Osteoblast (primary cell): ENCODE measurements around the gene ENOX1. TPM values are rescaled to one million over a fixed set of nuclear protein-coding genes. Genes with fewer than 3 reads are reported as not detected.

ENCODE experiments used
- DNase-seq: peaks from one replicate; pipeline ENCODE4 v3.0.0; 2011; ENCODE audit warnings: low spot score, mixed read lengths; ENCODE audit not compliant: insufficient read length; ENCODE audit errors: missing footprints
- H2AFZ ChIP-seq: 2 replicates; pipeline ENCODE4 v1.6.0; 2011; ENCODE audit warnings: mild to moderate bottlenecking, low read length
- H3K27ac ChIP-seq: 2 replicates; pipeline ENCODE4 v1.5.1; 2011; ENCODE audit warnings: mild to moderate bottlenecking, low read depth, low read length, moderate library complexity
- H3K27me3 ChIP-seq: 2 replicates; pipeline ENCODE4 v1.6.0; 2012; ENCODE audit warnings: mild to moderate bottlenecking, control low read depth, inconsistent platforms, low read length, moderate library complexity; ENCODE audit not compliant: insufficient read depth
- H3K36me3 ChIP-seq: 2 replicates; pipeline ENCODE4 v1.5.1; 2011; ENCODE audit warnings: mild to moderate bottlenecking, low read length, control low read depth, moderate library complexity; ENCODE audit not compliant: insufficient read depth
- H3K4me1 ChIP-seq: 2 replicates; pipeline ENCODE4 v1.5.1; 2011; ENCODE audit warnings: mild to moderate bottlenecking, low read length, control low read depth, moderate library complexity; ENCODE audit not compliant: insufficient read depth
- H3K4me2 ChIP-seq: 2 replicates; pipeline ENCODE4 v1.6.0; 2011; ENCODE audit warnings: mild to moderate bottlenecking, low read length; ENCODE audit not compliant: insufficient read depth
- H3K4me3 ChIP-seq: fragments of 200-600 bp; sonication (generic); 3 replicates; pipeline ENCODE4 v1.5.1; 2012; ENCODE audit warnings: mild to moderate bottlenecking, low read length, inconsistent platforms; ENCODE audit not compliant: insufficient read depth
- H3K79me2 ChIP-seq: 2 replicates; pipeline ENCODE4 v1.6.0; 2012; ENCODE audit warnings: mild to moderate bottlenecking, low read length, control low read depth, inconsistent platforms; ENCODE audit not compliant: insufficient read depth
- H3K9me3 ChIP-seq: 2 replicates; pipeline ENCODE4 v1.5.1; 2011; ENCODE audit warnings: low read depth, low read length, control low read depth
- H4K20me1 ChIP-seq: 2 replicates; pipeline ENCODE4 v1.6.0; 2012; ENCODE audit warnings: mild to moderate bottlenecking, low read length, control low read depth; ENCODE audit not compliant: insufficient read depth
- total RNA-seq: library from RNA; depleted of rRNA; stranded (reverse); fragments of >200 nt; gene quantifications from 2 replicates; pipeline ENCODE4 v1.2.3, GENCODE V29; 2012
- TF ChIP-seq, protein P1 (sequence below): IDR thresholded peaks from 2 replicates; pipeline ENCODE4 v1.5.1; 2011; ENCODE audit warnings: mild to moderate bottlenecking, low read depth, low read length, moderate library complexity; ENCODE audit errors: extremely low read depth

The ENOX1 gene
- total RNA-seq, 1 donor: 5.4 TPM

GRCh38 chr13:43277142-43277541, 509.6 kb downstream of the ENOX1 start:
- H3K9me3 ChIP-seq: no peaks in the 10 kb centered on the region
- no peak overlapping the region for H3K4me2 ChIP-seq
- no peak for DNase-seq
- H4K20me1 ChIP-seq: no peaks in the 10 kb centered on the region
- H3K4me1 ChIP-seq: peaks cover 7% of the 10 kb centered on the region
- no peak overlapping the region for H2AFZ ChIP-seq
- H3K79me2 ChIP-seq: no peaks in the 10 kb centered on the region
- no peak overlapping the region for H3K27ac ChIP-seq
- H3K36me3 ChIP-seq: no peaks in the 10 kb centered on the region
- no peaks in the 10 kb centered on the region for H3K27me3 ChIP-seq
- no peak overlapping the region for H3K4me3 ChIP-seq
- TF ChIP-seq, protein P1, sequence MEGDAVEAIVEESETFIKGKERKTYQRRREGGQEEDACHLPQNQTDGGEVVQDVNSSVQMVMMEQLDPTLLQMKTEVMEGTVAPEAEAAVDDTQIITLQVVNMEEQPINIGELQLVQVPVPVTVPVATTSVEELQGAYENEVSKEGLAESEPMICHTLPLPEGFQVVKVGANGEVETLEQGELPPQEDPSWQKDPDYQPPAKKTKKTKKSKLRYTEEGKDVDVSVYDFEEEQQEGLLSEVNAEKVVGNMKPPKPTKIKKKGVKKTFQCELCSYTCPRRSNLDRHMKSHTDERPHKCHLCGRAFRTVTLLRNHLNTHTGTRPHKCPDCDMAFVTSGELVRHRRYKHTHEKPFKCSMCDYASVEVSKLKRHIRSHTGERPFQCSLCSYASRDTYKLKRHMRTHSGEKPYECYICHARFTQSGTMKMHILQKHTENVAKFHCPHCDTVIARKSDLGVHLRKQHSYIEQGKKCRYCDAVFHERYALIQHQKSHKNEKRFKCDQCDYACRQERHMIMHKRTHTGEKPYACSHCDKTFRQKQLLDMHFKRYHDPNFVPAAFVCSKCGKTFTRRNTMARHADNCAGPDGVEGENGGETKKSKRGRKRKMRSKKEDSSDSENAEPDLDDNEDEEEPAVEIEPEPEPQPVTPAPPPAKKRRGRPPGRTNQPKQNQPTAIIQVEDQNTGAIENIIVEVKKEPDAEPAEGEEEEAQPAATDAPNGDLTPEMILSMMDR: no peak

- TF ChIP-seq, protein P1: no peak
- no peak overlapping the region for H2AFZ ChIP-seq
- H3K27ac ChIP-seq: no peak overlapping the region
- H3K27me3 ChIP-seq: no peaks in the 10 kb centered on the region
- no peak for DNase-seq
- no peak overlapping the region for H3K4me3 ChIP-seq
- no peaks in the 10 kb centered on the region for H3K9me3 ChIP-seq
- H3K4me2 ChIP-seq: no peak overlapping the region
- no peaks in the 10 kb centered on the region for H3K79me2 ChIP-seq
- no peaks in the 10 kb centered on the region for H4K20me1 ChIP-seq
- no peaks in the 10 kb centered on the region for H3K36me3 ChIP-seq
- peaks cover 10% of the 10 kb centered on the region for H3K4me1 ChIP-seq
These were observed 511.9 kb downstream of the ENOX1 start for GRCh38 chr13:43274881-43275280.

DNA sequence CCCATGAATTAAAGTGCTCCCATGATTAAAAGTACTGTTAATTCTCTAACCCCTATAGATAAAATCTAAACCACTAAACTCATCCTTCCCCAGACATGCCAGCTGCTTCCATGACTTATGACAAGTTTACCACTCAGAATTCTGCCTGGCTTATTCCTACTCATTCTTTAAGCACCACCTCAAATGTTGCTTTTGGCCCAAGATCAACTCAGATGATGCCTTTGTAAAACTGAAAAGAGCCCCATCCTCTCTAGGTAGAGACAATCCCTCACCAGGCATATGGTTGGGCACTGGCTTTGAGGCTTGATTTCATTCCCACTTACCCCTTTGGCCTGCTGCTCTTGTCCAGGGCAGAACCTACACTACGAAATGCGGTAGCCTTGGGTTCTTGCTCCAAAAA, 513.4 kb downstream of the ENOX1 start:
- TF ChIP-seq, protein P1: no peak
- peaks cover 23% of the 10 kb centered on the region for H3K4me1 ChIP-seq
- no peaks in the 10 kb centered on the region for H3K36me3 ChIP-seq
- H3K9me3 ChIP-seq: no peaks in the 10 kb centered on the region
- no peaks in the 10 kb centered on the region for H3K79me2 ChIP-seq
- H3K4me2 ChIP-seq: no peak overlapping the region
- H3K4me3 ChIP-seq: no peak overlapping the region
- no peak overlapping the region for H2AFZ ChIP-seq
- no peaks in the 10 kb centered on the region for H3K27me3 ChIP-seq
- H3K27ac ChIP-seq: peak overlapping the region; percentile 6
- no peak for DNase-seq
- H4K20me1 ChIP-seq: no peaks in the 10 kb centered on the region

GRCh38 chr13:43272851-43273250, 513.9 kb downstream of the ENOX1 start:
- Histone ChIP-seq H2AFZ (no peak overlapping the region), H3K79me2 (no peaks in the 10 kb centered on the region), H4K20me1 (no peaks in the 10 kb centered on the region), H3K4me1 (peaks cover 29% of the 10 kb centered on the region), H3K27ac (peak overlapping the region; percentile 6), H3K4me2 (no peak overlapping the region), H3K36me3 (no peaks in the 10 kb centered on the region), H3K27me3 (no peaks in the 10 kb centered on the region), H3K4me3 (no peak overlapping the region), H3K9me3 (no peaks in the 10 kb centered on the region)
- TF ChIP-seq, protein P1: no peak
- DNase-seq: no peak
